PFSK-1 (cell line): ENCODE data around the gene KCNG2.

ENCODE experiments used
- POLR2AphosphoS5 ChIP-seq: IDR thresholded peaks from 2 replicates; pipeline ENCODE4 v1.6.1; 2012; ENCODE audit warnings: low read depth, mild to moderate bottlenecking, control low read depth, low read length, moderate library complexity
- REST ChIP-seq, 2 experiments: IDR thresholded peaks; 2 replicates each; pipeline versions ENCODE4 v1.6.1 to v1.8.0; 2011 to 2012; ENCODE audit warnings: low read depth in 2 of 2, low read length in 2 of 2, control low read depth in 1 of 2, inconsistent platforms in 1 of 2, mild to moderate bottlenecking in 1 of 2, moderate library complexity in 1 of 2; ENCODE audit not compliant: insufficient read depth in 1 of 2
- TAF1 ChIP-seq: IDR thresholded peaks from 2 replicates; pipeline ENCODE4 v1.6.1; 2012; ENCODE audit warnings: low read length, control low read depth, borderline replicate concordance; ENCODE audit not compliant: insufficient read depth

DNA sequence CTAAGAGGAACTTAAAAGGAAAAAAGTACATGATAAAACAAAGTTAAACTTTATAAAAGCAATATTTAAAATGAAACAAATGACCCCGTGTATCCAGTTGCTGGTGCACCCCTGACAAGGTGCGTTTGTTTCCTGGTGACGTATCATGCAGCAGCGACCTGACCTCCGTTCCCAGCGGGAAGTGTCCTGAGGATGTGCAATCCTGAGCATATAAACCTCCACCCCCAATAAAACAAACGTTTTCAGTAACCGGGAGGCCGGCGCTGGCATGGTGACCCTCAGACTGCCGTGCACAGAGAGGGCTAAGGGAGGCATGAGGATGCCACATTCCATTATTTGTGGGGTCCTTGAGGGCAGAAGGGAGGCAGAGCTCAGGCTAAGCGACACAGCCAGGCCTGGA, 138.9 kb downstream of the KCNG2 start:
- no peak for TF ChIP-seq POLR2AphosphoS5
- TF ChIP-seq TAF1 = no peak
- no peak for TF ChIP-seq REST (IDR thresholded peaks at IDR 0.05; ENCODE audit: insufficient read depth in 1 of 2, low read depth in 2 of 2, low read length in 2 of 2)
